GM15510 (cell line): ENCODE data around the gene PHOX2A.

Source experiments
- POLR2A ChIP-seq: IDR thresholded peaks from 3 replicates; pipeline ENCODE4 v1.6.1; 2011; ENCODE audit warnings: borderline replicate concordance; ENCODE audit not compliant: insufficient read length; ENCODE audit errors: extremely low read depth

PHOX2A gene

DNA sequence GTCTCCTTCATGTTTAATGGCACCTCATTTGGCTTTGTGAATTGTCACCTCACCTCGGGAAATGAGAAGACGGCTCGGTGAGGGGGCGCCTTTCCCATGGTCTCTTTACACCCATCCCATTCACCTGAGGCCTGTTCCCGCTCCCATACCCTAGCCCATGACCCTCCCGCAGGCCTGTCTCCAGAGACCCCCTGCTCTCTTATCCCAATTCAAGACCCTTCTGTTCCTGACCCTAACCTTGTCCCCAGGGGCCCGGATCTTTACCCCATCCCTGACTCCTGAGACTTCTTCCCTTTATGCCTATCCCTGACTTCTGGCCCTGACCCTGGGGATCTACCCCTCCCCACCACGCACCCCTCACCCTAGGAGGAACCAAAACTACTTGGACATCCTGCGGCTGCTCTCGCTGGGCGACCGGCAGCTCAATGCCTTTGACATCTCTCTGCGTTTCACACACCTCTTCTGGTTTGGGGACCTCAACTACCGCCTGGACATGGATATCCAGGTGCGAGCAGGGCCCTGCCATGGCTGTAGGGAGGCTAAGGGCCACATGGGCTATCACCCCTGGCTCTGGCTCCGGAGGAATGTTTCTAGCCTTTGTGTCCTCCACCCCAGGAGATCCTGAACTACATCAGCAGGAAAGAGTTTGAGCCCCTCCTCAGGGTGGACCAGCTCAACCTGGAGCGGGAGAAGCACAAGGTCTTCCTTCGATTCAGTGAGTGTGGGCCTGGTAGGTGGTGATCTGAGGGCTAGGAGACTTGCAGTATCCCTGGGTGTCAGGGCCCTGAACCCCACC lies 11.5 kb downstream of the PHOX2A start:
- TF ChIP-seq POLR2A: no peak

DNA sequence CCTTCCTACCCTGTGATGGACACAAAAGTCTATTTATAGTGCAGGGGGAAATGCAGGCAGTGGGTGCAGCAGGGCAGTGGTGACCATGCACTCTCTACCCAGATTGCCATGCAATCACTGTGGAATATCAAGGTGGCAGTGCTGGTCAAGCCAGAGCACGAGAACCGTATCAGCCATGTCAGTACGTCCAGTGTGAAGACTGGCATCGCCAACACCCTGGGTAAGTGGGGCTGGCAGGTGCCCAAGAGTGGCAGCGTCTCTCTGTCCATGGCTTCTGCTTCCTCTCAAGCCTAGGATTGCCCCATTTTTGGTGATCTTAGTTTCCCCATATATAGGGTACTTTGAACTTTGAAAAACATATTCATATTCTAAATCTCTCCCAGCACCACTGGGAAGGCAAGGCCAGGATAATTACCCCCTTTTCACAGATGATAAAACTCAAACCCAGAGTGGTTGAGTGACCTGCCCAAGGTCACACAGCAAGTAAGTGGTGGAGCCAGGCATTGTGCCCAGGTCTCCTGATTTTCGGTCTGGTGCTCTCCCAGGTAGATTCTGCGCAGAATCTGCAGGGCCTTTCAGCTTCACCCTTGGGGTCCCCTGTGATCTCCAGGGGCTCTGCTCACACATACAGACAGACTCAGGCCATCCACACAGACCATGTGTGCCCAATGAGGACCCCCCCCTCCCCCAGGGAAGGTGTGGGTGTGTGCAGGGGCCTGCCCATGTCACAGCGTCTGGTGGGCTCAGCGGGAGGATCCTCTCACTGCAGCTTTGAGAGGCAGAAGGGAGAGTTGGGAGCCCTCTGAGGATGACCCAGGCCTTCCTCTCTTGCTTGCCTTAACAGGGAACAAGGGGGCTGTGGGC lies 12.3 kb downstream of the PHOX2A start:
- no peak for TF ChIP-seq POLR2A

DNA sequence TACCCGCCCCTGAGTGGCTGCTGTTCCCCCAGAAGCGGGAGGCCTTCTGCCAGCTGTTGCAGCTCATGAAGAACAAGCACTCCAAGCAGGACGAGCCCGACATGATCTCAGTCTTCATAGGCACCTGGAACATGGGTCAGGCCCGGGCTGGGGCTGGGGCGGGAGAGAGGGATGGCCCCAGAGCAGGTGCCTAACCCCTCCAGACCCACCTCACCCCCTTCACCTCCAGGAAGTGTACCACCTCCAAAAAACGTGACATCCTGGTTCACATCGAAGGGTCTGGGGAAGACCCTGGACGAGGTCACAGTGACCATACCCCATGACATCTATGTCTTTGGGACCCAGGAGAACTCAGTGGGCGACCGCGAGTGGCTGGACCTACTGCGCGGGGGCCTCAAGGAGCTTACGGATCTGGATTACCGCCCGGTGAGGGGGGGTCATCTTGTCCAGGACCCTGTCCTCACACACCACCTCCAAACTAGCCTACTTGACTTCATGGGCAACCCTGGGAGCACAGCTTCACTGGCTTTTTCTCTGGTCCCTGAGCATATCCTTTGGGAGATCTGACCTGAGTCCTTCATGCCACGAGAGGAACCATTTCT lies 13.1 kb downstream of the PHOX2A start:
- TF ChIP-seq POLR2A: no peak

DNA sequence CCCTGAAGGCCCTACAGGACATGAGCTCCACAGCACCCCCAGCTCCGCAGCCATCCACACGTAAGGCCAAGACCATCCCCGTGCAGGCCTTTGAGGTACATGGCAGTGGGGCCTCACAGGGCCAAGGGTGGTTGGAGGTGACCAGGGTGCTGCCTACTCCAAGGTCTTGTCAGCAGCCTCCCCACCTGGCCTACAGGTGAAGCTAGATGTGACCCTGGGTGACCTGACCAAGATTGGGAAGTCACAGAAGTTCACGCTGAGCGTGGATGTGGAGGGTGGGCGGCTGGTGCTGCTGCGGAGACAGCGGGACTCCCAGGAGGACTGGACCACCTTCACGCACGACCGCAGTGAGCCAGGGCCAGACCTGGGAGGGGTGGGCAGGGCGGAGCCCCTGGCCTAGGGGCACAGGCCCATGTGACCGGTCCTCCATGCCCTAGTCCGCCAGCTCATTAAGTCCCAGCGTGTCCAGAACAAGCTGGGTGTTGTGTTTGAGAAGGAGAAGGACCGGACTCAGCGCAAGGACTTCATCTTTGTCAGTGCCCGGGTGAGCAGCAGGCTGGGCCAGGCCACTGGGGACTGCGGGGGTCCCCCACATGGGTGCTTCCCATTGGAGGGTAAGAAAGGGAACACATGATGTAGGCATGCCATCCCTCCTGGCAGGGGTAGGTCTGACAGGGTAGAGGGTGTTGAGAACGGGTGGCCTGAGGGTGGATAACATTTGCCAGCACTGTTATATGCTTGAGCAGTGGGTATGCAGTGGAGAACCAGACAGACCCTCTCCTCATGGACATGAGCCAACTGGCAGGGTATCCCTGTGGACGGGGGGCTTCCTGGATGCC lies 13.8 kb downstream of the PHOX2A start:
- no peak for TF ChIP-seq POLR2A

DNA sequence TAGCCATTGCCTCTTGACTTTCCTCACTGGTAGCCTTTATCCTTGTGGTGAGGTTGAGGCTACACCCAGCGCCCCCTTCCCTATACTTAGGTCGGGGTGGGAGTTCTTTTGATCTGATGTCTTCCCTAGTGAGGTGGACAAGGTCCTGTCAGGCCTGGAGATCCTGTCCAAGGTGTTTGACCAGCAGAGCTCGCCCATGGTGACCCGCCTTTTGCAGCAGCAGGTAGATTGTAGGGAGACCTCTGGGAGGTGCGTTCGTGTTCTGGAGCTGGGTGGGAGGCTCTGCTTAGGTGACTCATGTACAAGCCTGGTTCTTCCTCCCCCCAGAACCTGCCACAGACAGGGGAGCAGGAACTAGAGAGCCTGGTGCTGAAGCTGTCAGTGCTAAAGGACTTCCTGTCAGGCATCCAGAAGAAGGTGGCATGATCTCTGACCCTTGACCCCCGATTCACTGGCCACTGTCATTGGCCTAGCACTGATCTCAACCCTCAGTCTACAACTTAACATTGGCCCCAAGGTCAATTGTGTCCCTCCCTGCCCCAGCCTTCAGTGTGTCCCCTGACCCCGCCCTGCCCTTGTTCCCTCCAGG lies 14.5 kb downstream of the PHOX2A start:
- TF ChIP-seq POLR2A: no peak

DNA sequence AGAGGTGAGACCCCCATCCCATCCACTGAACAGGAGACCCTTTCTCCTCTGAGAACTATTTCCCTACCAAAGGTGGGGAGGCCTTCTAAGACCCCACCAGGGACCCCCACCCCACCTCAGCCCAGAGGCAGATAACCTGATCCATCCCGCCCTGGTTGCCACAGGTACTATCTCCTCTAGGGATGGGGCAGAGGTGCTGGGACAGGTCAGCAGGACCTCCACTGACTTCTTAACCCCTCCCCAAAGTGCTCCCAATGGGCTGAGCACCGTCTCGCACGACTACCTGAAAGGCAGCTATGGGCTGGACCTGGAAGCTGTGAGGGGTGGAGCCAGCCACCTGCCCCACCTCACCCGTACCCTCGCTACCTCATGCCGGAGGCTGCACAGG lies 15.1 kb downstream of the PHOX2A start:
- TF ChIP-seq POLR2A: no peak

DNA sequence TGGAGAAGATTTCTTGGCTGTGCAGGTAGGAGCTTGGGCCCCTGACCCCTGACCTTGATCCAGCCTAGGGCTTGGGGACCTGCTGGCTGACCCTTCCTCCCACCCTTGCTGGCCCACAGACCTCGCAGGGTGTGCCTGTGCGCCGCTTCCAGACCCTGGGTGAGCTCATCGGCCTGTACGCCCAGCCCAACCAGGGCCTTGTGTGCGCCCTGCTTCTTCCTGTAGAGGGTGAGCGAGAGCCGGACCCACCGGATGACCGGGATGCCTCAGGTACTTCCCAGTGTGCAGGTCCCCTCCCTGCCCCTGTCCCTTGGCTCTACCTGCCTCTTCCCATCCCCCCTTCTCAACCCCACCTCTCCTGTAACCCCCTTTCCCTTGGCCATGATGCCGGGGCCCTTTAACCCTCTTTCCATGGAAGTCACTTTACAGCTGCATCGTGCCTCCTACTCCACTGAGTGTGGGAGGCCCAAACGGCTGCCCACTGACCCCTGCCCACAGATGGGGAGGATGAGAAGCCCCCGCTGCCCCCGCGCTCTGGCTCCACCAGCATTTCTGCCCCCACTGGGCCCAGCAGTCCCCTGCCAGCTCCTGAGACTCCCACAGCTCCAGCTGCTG lies 15.6 kb downstream of the PHOX2A start:
- TF ChIP-seq POLR2A: no peak

DNA sequence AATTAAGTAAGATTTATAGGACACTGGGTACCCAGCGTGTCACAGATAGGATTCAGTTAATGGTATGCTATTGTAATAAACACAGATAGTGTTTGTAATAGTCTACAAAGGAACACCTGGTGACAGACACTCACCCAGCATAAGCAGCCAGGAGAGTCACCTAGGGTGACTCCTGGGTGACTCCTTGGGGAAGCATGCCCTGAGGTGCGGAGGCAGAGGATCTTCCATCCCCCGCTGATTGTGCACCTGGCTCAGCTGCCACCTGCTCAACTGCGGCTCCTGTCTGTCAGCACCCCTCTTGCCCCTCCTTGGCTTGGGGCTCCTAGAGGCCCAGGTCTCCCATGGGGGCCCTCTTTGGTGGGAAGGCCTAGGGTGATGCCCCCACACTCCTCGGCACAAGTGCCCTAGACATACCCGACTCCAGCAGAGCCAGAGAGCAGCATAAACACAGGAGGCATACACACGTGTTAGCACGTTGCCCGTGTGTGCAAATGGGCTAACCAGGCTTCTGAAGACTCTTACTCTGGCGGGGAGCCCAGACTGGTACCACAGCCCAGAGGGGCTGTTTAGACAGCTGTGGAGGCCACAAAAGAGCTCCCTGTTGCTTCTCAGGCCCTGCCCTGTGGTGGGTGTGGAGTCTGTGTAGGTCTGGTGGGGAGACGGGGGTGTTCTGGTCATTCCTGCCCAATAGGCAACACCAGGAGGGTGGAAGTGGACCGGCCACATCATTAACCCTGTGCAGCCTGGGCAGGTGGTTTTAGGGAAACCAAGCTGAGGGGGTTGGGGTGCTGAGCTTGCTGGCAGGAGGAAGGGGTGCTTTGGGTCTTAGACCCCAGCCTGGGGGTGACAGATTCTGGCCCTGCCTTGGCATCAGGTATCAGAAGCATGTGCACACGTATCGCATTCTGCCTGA lies 16.4 kb downstream of the PHOX2A start:
- no peak for TF ChIP-seq POLR2A

DNA sequence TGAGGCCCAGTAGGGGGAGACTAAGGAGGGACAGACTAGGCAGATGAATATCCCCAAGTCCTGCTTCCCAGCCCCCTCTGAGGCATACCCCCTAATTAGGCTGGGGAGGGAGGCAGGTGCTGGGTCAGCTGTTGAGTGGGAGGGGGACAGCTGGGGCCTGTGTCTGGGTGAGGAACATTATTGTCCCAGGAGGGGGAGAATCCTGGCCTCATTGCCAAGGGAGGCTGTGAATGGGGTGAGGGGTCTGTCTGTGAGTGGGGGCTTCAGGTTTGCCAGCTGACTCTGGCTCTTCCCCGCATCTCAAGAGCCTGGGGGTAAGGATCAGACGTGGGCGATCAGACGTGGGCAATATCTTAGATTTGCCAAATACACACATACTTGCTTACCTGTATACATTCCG lies 17.3 kb downstream of the PHOX2A start:
- TF ChIP-seq POLR2A: no peak

DNA sequence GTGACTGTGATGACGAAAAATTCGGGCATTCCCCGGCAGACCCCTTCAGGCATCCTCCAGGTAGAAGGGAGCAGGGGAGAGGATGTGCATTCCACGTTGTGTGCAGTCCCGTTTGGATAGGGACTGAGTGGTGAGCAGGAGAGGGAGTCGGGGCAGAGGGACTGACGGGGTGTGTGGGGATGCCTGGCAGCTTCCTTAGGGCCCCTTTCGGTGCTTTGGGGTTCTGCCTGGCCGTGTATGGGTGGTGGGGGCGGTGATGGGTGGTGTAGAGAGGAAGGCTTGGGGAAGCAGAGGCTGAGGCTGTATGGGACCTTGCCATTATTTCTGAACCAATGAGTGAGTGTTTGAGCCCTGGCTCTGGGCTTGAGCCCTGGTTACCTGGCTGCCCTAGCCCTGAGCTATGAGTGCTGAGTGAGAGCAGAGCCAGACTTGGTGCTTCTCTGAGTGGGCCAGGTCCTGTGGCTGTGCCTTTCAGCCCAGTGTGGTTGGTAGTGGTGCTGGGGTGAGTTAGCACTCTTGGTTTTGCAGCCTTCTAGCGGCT lies 18.5 kb downstream of the PHOX2A start:
- TF ChIP-seq POLR2A: no peak

DNA sequence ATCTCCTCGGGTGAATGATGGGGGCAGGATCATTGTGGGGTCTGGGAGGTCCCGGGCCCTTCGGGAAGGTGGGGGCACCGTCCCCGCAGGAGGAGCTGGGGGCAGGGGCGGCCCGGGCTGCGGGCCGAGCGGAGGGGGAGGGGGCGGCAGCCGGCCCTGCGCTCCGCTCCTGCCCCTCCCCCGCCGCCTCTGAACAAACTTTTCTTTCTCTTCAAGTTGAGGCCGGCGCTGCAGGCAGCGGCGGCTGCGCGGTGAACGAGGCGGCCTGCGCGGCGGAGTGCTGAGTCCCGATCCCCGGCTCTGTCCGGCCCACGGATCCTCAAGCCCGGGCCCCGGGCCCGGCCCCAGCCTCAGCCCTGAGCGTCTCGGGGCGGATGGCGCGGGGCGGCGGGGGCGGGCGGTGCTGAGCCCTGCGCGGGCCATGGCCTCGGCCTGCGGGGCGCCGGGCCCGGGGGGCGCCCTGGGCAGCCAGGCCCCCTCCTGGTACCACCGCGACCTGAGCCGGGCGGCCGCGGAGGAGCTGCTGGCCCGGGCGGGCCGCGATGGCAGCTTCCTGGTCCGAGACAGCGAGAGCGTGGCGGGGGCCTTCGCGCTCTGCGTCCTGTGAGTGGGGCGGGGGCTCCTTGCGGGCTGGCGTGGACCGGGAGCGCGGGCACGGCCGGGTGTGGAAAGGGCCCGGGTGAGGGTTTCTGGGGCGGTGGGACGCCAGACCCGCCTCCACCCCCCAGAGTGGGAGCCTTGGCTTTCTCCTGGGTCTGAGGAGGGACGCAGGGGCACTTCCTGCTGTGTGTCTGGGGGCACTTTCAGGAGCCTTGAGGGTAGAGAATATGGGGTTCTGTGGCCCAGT lies 19.2 kb downstream of the PHOX2A start, which contains the start of gene INPPL1:
TSS of gene INPPL1 (plus strand) at position 204 of the 847 bp plus-strand sequence. CDS start at position 422, 218 bp downstream.
- peak; percentile 31 for TF ChIP-seq POLR2A
